Esophagus muscularis mucosa (tissue), 4 donors: Measurements from ENCODE around the gene CHST15. TPM values are rescaled to one million over a fixed set of nuclear protein-coding genes. Genes with fewer than 3 reads are reported as not detected.

Experiments
- DNase-seq: peaks from one replicate; pipeline ENCODE4 v3.0.0-alpha.2; 2017; ENCODE audit errors: extremely low spot score
- H3K27ac ChIP-seq, 4 donors: fragments of 200-600 bp; sonication (generic); replicated peaks in 1 of 4; 1 replicate in 3 of 4; 2 replicates in 1 of 4; pipeline ENCODE4 v1.5.1; 2016 to 2019; ENCODE audit warnings: mild to moderate bottlenecking in 1 of 4
- H3K27me3 ChIP-seq, 4 donors: fragments of 200-600 bp; sonication (generic); one replicate each; pipeline versions ENCODE4 v1.5.1 to v1.6.0; 2016 to 2019
- H3K36me3 ChIP-seq, 4 donors: fragments of 200-600 bp; sonication (generic); one replicate each; pipeline ENCODE4 v1.5.1; 2016 to 2019
- H3K4me1 ChIP-seq, 4 donors: fragments of 200-600 bp; sonication (generic); one replicate each; pipeline ENCODE4 v1.5.1; 2016 to 2019
- H3K4me3 ChIP-seq, 4 donors: fragments of 200-600 bp; sonication (generic); 1 replicate in 2 of 4; 2 replicates in 2 of 4; pipeline ENCODE4 v1.5.1; 2016 to 2019; ENCODE audit warnings: mild to moderate bottlenecking in 4 of 4, moderate library complexity in 1 of 4
- H3K9me3 ChIP-seq, 4 donors: fragments of 200-600 bp; sonication (generic); 1 replicate in 3 of 4; 2 replicates in 1 of 4; pipeline ENCODE4 v1.5.1; 2016 to 2019
- CTCF ChIP-seq, 3 experiments: fragments of 200-600 bp in 2 of 3; fragments of 450-650 bp in 1 of 3; sonication (generic) in 2 of 3; IDR thresholded peaks; one replicate each; pipeline ENCODE4 v1.5.1; 2017 to 2019; ENCODE audit warnings: antibody characterized with exemption in 3 of 3, mild to moderate bottlenecking in 2 of 3, moderate library complexity in 1 of 3
- EP300 ChIP-seq: sonication (generic); formaldehyde crosslinking; IDR thresholded peaks from one replicate; pipeline ENCODE4 v1.6.1; 2017; ENCODE audit warnings: antibody characterized with exemption
- POLR2A ChIP-seq: fragments of 450-650 bp; IDR thresholded peaks from one replicate; pipeline ENCODE4 v1.6.1; 2017; ENCODE audit warnings: antibody characterized with exemption, moderate library complexity, mild to moderate bottlenecking, low read depth
- POLR2AphosphoS5 ChIP-seq, 2 donors: sonication (generic); formaldehyde crosslinking; IDR thresholded peaks; one replicate each; pipeline ENCODE4 v1.6.1; 2017; ENCODE audit warnings: antibody characterized with exemption in 2 of 2
- WGBS: methylation state at CpG from one replicate; pipeline ENCODE4 v1.1.5; 2018; 5-methylcytosine and 5-hydroxymethylcytosine counted together
- intact Hi-C: fragments of 100-400 bp; cut with DNase I; formaldehyde crosslinking; loops from one replicate; pipeline ENCODE4 v1.15.1; 2023
- total RNA-seq, 4 donors: library from RNA; depleted of rRNA; stranded (reverse); fragments of >200 nt; gene quantifications; one replicate each; pipeline versions ENCODE4 v1.1.0 to v1.2.1, GENCODE V29; 2016

The CHST15 gene
- total RNA-seq, 4 donors from 2014 or later, result 48.2 to 76.1 (median 62.5) TPM

- WGBS, result 78% methylated on average over 11 of the region's 11 CpGs
- Histone ChIP-seq H3K27me3 (no peaks in the 10 kb centered on the region), H3K27ac (peak overlapping the region in 2 of 4 donors; percentile 16 to 33), H3K4me3 (no peak overlapping the region), H3K9me3 (no peaks in the 10 kb centered on the region), H3K36me3 (no peaks in the 10 kb centered on the region), H3K4me1 (peaks cover 12 to 94% (median 87%) of the 10 kb centered on the region in 4 donors)
- no peak for DNase-seq
- TF ChIP-seq POLR2A, result no peak
- no peak for TF ChIP-seq CTCF (IDR thresholded peaks at IDR 0.05)
- TF ChIP-seq EP300, result no peak
- TF ChIP-seq POLR2AphosphoS5 (IDR thresholded peaks at IDR 0.05), result no peak
- intact Hi-C loops, result no loop called here
Measured at GRCh38 chr10:124069341-124070264, 23.8 kb downstream of the CHST15 start.

DNA sequence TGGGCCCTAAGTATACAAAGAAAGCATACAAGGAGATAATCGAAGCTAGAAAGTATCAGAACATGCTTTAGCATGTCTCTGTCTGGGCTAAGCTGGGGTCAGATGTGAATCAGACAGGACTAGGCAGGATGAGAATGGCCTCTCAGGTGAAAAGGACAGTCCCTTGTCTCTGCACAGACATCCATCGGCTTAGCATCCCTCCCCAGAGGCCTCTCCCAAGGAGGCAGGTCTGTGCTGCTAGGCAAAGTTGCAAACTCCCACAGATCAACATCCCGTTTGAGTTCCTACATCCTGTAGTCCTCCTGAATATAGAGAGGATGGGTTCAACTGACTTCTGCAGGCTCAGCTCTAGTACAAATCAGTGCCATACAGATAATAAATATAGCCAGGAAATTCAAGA lies 24.5 kb downstream of the CHST15 start:
- intact Hi-C loops, result no loop called here

GRCh38 chr10:124067825-124068400 lies 25.5 kb downstream of the CHST15 start:
- Histone ChIP-seq H3K4me3 (no peak overlapping the region), H3K9me3 (no peaks in the 10 kb centered on the region), H3K4me1 (peaks cover 12 to 94% (median 93%) of the 10 kb centered on the region in 4 donors), H3K36me3 (no peaks in the 10 kb centered on the region), H3K27me3 (no peaks in the 10 kb centered on the region), H3K27ac (peak overlapping the region; percentile 3 to 78 (median 54))
- 83% methylated on average over 14 of the region's 14 CpGs for WGBS
- DNase-seq, result no peak
- intact Hi-C loops, result no loop called here
- no peak for TF ChIP-seq EP300
- TF ChIP-seq POLR2AphosphoS5 (IDR thresholded peaks at IDR 0.05), result no peak

More for the DNA sequence above, 24.5 kb downstream of the CHST15 start:
- Histone ChIP-seq H3K27ac (peak overlapping the region in 2 of 4 donors; percentile 16 to 33), H3K9me3 (no peaks in the 10 kb centered on the region), H3K36me3 (no peaks in the 10 kb centered on the region), H3K4me3 (no peak overlapping the region), H3K4me1 (peaks cover 12 to 94% (median 87%) of the 10 kb centered on the region in 4 donors), H3K27me3 (no peaks in the 10 kb centered on the region)
- TF ChIP-seq POLR2A (no peak), POLR2AphosphoS5 (IDR thresholded peaks at IDR 0.05) (no peak), EP300 (no peak), CTCF (IDR thresholded peaks at IDR 0.05) (no peak)
- no peak for DNase-seq
- WGBS, result 61% methylated on average over 3 of the region's 3 CpGs

- no peak for TF ChIP-seq POLR2A
- TF ChIP-seq POLR2AphosphoS5 (IDR thresholded peaks at IDR 0.05), result no peak
- no peak for TF ChIP-seq EP300
- no peak for TF ChIP-seq CTCF (IDR thresholded peaks at IDR 0.05)
- Histone ChIP-seq H3K4me3 (no peak overlapping the region), H3K36me3 (no peaks in the 10 kb centered on the region), H3K9me3 (no peaks in the 10 kb centered on the region), H3K4me1 (peaks cover 12 to 97% (median 96%) of the 10 kb centered on the region in 4 donors), H3K27ac (peak overlapping the region; percentile 68 to 78 (median 72)), H3K27me3 (no peaks in the 10 kb centered on the region)
- no peak for DNase-seq
- 64% methylated on average over 11 of the region's 12 CpGs for WGBS
- intact Hi-C loops, result no loop called here
Measured at GRCh38 chr10:124066781-124067714, 26.4 kb downstream of the CHST15 start.
